CD4-positive, alpha-beta T cell treated with Interleukin-15 for 4 hours (primary cell): Measurements from ENCODE around the gene POLR3G.

Experiments
- DNase-seq: peaks from one replicate; pipeline ENCODE4 v3.0.0-alpha.2; 2020; ENCODE audit warnings: low spot score

The POLR3G gene

DNA sequence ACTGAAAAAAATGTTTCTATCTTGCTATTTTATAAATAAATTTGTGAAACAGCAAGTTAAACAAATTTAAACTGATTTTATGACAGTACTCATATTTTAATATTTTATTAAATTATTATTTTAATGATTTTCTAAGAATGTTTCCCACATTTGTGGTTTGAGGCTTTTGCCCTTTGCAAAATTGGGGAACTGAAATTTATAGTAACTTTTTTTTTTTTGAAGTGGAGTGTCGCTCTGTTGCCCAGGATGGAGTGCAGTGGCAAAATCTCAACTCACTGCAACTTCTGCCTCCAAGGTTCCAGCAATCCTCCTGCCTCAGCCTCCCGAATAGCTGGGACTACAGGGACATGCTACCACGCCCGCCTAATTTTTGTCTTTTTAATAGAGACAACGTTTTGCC lies 76.7 kb downstream of the POLR3G start:
- DNase-seq = no peak

GRCh38 chr5:90553711-90554110 lies 79.0 kb downstream of the POLR3G start:
- DNase-seq = no peak

DNA sequence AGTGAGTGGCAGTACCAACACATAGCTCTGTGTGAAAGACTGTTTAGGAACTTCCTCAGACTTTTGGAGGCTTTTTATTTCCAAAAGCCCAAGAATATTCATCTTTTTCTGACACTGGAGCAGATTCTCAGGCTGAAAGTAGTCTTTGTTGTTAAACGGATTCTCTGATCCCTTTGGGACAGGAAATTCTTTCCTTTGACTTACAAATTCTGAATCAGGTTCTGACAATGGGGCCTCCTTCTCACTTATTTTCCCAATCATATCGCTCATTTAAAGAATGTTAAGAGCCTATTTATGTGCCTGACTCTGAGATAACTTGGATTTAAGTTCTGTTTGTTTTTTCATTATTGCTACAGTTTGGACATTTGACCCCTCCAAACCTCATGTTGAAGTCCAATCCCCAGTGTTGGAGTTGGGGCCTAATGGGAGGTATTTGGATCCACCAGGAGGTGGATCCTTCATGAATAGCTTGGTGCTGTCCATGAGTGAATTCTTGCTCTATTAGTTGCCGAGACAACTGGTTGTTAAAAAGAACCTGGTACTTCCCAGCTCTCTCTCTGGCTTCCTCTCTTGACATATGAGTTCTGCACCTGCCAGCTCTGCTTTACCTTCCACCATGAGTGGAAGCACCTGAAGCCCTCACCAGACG lies 79.8 kb downstream of the POLR3G start:
- DNase-seq = no peak

- no peak for DNase-seq
Observed at GRCh38 chr5:90555666-90556065, 81.0 kb downstream of the POLR3G start.

DNA sequence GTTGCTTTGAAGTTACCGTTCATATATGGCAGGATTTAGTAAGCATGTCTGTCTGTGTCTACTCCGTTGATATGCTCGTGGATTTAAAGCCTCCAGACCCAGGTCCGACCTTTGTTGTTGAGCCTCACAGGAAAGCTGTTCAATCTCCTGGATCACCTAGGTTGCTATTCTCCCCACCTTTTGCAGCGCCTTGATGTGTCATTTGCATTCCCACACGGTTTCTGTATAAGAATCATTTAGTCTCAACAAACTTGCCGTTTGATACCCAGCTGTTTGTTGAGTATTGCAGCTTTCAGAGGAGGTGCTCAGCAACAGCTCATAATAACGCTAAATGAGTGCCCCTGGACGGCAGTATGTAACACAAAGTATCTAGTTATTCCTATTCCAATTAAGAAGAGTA lies 82.7 kb downstream of the POLR3G start:
- DNase-seq = no peak

GRCh38 chr5:90557871-90558270 lies 83.2 kb downstream of the POLR3G start:
- no peak for DNase-seq

DNA sequence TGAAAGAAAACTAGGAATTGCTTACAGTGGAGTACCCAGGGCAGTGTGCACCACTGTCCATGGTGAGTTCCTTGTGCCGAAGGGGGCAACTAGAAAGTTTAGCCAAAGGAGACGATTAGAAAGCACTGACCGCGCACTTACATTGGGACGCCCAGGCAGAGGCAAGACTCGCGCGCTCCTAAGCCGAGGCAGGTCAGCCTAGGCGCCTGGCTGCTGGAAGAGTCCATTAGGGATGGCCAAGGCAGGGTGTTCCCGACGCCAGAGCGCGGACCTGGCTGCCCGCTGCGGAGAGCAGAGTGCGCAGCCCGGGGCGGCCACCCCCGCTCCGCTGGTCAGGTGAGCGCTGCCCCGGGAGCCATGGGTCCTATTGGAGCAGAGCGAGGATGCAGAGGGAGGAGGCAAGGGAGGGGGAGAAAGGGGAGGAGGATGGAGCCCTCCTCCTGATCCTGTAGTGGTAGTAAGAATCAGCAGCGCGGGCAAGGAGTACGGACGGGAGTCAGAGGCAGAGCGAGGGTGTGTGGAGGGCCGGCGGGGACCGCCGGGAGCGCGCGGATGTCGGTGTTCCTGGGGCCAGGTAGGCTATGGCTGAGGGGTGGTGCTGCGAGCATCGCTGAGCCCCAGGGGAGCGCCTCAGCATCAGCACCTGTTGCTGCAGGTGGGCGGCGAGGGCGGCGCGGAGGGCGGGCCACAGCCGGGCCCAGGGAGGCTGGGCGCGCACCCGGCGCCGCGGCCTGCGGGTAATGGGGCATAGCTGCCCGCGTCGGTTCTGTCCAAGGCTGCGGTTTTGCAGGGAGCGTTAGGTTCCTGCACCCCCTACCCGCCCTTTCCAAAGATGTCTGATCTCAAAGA lies 83.9 kb downstream of the POLR3G start, which contains the start of gene ADGRV1:
Gene ADGRV1, plus strand, starts transcription at position 454 of the 849 bp plus-strand sequence. Its CDS starts 99 bp downstream, at position 553.
- DNase-seq = no peak

- no peak for DNase-seq
Observed at GRCh38 chr5:90560771-90561170, 86.1 kb downstream of the POLR3G start.

- no peak for DNase-seq
Observed at GRCh38 chr5:90561766-90562165, 87.1 kb downstream of the POLR3G start.

- DNase-seq = no peak
Observed at GRCh38 chr5:90562341-90562740, 87.7 kb downstream of the POLR3G start.

GRCh38 chr5:90563108-90563507 lies 88.4 kb downstream of the POLR3G start:
- no peak for DNase-seq
